LNCaP clone FGC (cell line): ENCODE results near the gene PRPS2.

Experiments
- DNase-seq: peaks from one replicate; pipeline ENCODE4 v3.0.0-alpha.2; 2011; ENCODE audit warnings: low read depth
- H3K4me3 ChIP-seq: 2 replicates; pipeline ENCODE4 v1.5.1; 2011; ENCODE audit warnings: mild to moderate bottlenecking, low read depth, low read length, control low read depth
- TF ChIP-seq, protein P1 (sequence below): IDR thresholded peaks from 2 replicates; pipeline ENCODE4 v1.5.1; 2012; ENCODE audit warnings: mild to moderate bottlenecking; ENCODE audit not compliant: control insufficient read depth, insufficient read depth; ENCODE audit errors: extremely low read depth

Gene PRPS2

DNA sequence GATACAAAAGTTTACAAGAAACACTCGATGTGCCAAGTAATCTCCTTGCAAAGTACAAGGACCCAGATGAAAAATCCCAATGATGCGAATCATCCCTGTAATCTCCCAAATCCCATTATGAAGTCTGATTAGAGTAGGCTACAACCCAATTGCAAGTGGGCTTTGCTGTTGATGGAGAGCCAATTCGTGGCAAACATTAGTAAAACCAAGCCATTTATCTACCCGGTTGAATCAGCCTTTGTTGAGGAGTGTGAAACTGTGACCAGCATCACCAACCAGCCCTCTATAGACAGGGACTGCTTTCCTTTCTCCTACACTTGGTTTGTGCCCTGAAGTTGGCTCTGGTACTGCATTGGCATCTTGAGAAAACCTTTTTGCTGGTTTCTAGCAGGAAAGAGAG is 1.2 kb upstream of the PRPS2 start:
- no peak for DNase-seq
- no peak overlapping the region for H3K4me3 ChIP-seq
- TF ChIP-seq, protein P1, sequence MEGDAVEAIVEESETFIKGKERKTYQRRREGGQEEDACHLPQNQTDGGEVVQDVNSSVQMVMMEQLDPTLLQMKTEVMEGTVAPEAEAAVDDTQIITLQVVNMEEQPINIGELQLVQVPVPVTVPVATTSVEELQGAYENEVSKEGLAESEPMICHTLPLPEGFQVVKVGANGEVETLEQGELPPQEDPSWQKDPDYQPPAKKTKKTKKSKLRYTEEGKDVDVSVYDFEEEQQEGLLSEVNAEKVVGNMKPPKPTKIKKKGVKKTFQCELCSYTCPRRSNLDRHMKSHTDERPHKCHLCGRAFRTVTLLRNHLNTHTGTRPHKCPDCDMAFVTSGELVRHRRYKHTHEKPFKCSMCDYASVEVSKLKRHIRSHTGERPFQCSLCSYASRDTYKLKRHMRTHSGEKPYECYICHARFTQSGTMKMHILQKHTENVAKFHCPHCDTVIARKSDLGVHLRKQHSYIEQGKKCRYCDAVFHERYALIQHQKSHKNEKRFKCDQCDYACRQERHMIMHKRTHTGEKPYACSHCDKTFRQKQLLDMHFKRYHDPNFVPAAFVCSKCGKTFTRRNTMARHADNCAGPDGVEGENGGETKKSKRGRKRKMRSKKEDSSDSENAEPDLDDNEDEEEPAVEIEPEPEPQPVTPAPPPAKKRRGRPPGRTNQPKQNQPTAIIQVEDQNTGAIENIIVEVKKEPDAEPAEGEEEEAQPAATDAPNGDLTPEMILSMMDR, result no peak

- TF ChIP-seq, protein P1, result no peak
- no peak for DNase-seq
- H3K4me3 ChIP-seq, result peak overlapping the region; percentile 63
Measured at GRCh38 chrX:12790885-12791256, 341 bp upstream of the PRPS2 start.

- H3K4me3 ChIP-seq, result no peak overlapping the region
- DNase-seq, result no peak
- TF ChIP-seq, protein P1, result no peak
Measured at GRCh38 chrX:12792711-12793110, 1.5 kb downstream of the PRPS2 start.

GRCh38 chrX:12794654-12795053 is 3.4 kb downstream of the PRPS2 start:
- TF ChIP-seq, protein P1, result no peak

DNA sequence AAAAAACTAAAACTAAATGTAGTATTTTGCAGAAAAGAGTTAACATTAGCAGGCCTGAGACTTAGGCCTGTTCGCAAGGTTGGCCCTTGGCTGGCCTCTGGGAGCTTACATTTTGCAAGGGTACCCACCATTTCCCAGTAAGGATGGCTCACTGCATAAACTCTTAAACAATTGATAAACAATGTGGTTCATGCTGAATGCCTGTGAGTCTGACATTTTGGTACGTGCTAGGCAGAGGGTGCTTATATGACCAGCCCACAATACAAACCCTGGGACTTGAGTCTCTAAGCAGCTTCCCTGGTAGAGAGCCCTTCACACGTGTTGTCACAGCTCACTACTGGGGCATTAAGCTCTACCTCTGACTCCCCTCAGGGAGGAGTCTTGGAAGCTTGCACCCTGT is 7.4 kb downstream of the PRPS2 start:
- no peak for DNase-seq
- no peak overlapping the region for H3K4me3 ChIP-seq
- TF ChIP-seq, protein P1, result no peak

More at GRCh38 chrX:12794654-12795053, 3.4 kb downstream of the PRPS2 start:
- DNase-seq, result no peak
- H3K4me3 ChIP-seq, result no peak overlapping the region

- TF ChIP-seq, protein P1, result no peak
- DNase-seq, result no peak
Measured at GRCh38 chrX:12799118-12799517, 7.9 kb downstream of the PRPS2 start.

GRCh38 chrX:12802741-12803140 is 11.5 kb downstream of the PRPS2 start:
- H3K4me3 ChIP-seq, result no peak overlapping the region

More at GRCh38 chrX:12799118-12799517, 7.9 kb downstream of the PRPS2 start:
- H3K4me3 ChIP-seq, result no peak overlapping the region

More at GRCh38 chrX:12802741-12803140, 11.5 kb downstream of the PRPS2 start:
- DNase-seq, result no peak
- TF ChIP-seq, protein P1, result no peak
